GM18909 (cell line): ENCODE measurements around the gene UBTD2.
"Not testable (repeated sequence)": the region's sequence is repeated elsewhere in the genome, so short reads cannot be mapped to it uniquely, and the experiment has no call there.

ENCODE experiments used
- ATAC-seq: cut with Tn5 transposase; IDR thresholded peaks from one replicate; pipeline ENCODE4 v1.9.1; 2021; ENCODE audit warnings: mild to moderate bottlenecking; ENCODE audit not compliant: unreplicated experiment, poor library complexity

UBTD2 gene

DNA sequence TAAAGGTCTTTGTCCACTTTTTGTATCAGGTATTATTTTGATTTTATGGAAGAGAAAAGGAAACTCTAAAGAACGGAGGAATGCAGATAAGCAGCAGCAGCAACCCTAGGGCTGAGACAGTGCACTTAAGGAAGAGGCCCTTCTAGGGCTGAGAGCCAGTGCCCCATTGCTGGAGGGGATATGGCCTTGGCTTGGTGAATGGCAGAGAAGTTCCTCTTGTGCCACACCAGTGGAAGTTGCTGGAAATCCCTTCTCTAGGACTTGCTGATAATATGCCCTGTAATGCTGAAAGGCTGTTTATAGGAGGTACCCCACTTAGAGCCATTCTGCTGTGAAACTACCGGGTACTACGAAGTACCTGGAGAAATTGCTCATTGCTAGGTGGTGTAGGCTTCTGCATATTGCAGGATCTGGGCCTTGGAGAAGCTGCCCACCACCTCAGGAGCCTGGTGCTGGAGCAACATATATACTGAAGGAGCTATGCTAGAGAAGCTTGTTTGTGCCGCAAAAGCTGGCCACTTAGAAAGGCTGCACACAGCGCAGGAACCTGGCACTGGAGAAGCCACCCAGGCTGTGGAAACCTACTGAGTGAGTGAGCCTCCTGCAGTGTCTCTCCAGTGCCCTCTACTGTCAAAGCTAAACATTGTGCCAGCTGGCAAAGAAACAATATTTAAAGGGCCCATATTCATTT lies 9.6 kb upstream of the UBTD2 start:
- ATAC-seq: peak; percentile 87

DNA sequence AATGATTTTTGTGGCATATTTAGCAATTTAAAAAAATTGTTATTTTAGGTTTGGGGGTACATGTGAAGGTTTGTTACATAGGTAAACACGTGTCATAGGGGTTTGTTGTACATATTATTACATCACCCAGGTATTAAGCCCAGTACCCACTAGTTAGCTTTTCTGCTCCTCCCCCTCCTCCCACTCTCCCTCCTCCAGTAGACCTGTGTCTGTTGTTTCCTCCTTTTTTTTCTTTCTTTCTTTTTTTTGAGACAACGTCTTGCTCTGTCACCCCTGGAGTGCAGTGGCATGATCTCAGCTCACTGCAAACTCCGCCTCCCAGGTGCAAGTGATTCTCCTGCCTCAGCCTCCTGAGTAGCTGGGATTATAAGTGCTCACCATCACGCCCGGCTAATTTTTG lies 8.3 kb upstream of the UBTD2 start:
- ATAC-seq: not testable (repeated sequence)

DNA sequence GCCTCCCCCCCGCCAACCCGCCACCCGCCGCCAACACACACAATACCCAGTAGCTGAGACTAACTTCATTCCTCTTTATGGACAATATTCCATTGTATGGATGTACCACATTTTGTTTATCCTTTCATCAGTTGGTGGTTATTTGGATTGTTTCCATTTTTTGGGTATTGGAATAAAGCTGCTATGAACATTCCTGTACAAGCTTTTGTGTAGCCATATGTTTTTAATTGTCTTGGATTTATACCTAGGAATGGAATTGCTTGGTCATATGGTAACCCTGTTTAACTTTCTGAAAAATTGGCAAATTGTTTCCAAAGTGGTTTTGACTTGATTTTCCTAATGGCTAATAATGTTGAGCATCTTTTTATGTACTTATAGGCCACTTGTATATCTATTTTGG lies 4.9 kb upstream of the UBTD2 start:
- no peak for ATAC-seq

DNA sequence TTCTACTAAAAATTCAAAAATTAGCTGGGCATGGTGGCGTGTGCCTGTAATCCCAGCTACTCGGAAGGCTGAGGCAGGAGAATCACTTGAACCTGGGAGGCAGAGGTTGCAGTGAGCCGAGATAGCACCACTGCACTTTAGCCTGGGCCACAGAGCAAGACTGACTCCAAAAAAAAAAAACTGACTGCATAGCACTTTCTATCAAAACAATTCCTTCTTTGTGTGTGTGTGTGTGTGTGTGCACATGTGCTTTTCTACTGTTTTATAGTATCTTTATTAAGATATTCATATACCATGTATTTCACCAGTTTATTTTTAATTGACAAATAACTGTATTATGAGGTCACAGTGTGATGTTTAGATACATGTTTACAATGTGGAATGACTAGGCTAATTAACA lies 3.6 kb upstream of the UBTD2 start:
- not testable (repeated sequence) for ATAC-seq

DNA sequence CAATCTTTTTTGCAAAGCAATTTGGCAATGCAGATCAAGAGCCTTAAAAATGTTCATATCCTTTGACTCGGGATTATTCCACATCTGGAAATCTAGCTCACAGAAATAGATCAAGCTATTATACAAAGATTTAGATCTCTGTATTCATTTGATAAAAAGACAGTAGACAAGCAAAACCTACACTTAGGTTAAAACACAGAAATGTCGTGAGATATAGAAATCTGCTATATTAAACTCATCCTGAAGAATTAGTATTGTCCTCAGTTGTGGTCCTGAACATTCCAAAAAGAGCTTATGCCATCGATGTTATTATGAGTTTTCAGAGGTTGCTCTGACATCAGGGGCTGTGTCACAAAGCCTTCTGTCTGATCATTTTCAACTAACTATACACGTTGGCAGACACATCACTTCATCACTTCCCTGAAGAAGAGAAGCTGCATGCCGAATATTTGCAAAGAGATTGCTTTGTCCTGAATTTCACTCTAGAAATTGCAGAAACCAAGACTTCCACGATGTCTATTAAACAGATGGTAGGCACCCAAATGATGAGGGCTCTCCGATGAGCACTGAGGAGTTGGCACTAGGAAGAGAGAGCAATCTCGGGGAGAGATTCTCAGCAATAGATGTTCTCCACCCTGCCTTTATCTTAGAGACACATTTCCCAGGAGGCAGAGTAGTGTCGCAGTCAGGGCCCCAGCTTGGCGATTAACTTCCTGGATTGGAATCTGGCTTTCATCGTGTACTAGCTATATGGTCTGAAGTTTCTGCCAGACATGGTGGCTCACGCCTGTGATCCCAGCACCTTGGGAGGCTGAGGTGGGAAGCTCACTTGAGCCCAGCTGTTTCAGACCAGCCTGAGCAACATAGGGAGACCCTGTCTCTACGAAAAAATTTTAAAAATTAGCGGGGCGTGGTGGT lies 1.9 kb upstream of the UBTD2 start:
- no peak for ATAC-seq

DNA sequence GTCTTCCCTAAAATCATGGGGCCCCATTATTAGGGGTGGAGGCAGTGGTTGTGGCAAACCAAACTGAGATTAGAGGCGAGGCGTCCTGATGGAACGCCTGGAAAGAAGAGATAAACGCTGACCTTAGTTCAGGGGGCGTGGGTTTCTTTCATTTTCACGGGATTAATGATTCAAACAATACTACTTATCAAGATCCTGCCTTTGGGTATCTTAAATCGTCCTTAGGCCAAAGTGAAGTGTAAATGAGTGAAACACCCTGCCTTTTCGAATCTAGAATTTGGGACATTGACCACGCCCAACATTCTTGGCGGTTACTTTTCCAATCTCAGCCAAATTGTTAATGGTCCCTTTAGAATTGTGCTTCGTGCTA lies 1.0 kb upstream of the UBTD2 start:
- ATAC-seq: no peak

DNA sequence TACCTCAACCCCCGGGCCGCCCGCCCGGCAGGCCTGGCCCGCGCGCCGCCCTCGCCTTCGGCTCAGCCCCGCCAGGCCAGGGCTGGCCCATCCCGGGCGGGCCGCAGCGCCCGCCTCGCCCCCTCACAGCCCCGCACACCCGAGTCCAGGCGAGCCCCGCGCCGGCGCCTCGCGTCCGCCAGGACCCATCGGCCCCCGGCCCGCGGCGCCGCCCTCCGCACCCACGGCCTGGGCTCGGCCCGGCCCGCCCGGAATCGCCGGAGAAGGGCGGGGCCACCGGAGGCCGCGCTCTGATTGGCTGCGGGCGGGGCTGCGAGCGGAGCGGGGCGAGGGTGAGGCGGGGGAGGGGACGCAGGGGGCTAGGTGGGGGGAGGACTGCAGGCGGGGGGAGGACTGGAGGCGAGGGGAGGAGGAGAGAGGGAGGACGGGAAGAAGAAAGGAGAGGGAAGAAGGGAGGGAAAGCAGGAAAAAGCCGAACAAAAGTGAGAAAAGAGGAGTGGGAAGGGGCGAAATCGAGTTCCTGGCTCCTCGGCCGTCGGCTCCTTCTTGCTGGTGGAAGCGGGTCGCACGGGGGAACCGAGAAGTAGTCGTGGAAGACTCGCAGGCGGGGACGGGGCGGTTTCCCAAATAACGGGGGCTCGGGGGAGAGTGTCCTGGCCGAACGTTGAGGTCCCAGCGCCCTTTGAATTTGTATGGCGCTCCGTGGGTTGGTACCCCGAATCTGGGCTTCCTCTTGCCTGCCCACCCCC lies 472 bp upstream of the UBTD2 start:
- peak; percentile 88 for ATAC-seq

DNA sequence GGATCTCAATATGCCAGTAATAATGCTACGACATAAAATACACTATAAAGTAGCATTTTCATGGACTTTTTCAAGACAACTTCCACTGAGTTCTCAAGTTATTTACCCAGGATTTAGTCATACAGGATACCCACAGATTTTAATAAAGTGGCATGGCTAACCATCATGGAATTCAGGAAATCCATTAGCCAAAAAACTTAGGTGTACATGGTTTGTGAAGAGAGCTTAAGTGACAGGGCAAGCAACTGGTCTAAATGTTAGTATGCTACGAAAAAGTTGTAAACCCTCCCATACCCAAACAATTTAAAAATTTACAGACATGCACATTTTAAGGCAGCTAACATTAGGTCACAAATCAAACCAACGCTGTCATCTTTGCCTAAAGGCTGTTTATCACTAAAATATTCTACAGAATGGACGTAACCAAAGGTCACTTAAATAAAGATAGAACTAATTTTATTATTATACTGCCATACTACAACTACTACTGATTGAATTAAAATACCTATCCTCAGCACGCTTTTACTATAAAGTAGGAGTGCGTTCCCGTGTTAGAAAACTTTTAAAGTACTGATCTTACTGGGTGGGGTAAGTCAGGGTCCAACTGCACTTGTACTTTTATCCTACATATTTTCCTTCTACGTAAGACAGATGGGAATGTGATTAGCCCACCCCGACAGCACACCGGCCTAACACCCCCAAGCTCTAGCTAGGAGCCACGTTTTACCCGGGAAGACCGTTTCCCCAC lies 1.1 kb downstream of the UBTD2 start:
- no peak for ATAC-seq

DNA sequence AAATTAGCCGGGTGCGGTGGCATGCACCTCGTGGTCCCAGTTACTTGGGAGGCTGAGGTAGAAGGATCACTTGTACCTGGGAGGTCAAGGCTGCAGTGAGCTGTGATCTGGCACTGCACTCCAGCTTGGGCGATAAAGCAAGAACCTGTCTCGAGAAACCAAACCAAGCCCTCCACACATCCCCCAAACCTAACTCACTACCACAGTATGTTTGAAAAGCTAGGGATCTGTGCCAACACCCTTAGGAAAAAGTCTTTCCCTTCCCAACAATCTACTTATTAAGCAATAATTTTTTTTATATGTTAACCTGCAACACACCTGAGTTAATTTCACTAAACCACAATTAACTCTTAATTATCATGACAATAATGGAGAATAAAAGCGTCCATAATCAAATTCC lies 2.2 kb downstream of the UBTD2 start:
- no peak for ATAC-seq

DNA sequence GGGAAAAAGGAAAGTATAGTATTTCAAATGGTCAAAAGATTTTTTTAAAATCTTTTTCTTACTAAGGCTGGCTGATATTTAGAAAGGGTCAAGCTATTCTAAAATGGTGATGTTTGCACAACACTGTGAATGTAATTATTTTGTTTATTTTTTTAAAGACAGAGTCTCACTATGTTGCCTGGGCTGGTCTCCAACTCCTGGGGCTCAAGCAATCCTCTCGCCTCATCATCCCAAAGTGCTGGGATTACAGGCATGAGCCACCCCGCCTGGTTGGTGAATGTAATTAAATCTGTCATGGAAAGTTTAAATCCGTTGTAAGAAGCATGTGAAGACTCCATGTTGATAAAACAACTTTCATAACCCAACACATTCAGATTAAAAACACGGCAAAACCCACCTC lies 2.6 kb downstream of the UBTD2 start:
- no peak for ATAC-seq

DNA sequence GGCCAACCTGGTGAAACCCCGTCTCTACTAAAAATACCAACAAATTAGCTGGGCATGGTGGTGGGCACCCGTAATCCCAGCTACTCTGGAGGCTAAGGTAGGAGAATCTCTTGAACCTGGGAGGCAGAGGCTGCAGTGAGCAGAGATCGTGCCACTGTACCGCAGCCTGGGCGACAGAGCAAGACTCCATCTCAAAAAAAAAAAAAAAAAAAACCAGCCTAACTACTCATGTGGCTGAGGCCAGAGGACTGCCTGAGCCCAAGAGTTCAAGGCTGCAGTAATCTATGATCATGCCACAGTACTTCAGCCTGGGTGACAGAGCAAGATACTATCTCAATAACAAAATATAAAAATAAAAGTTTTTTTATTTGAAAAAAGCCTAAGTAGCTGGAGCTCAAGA lies 3.2 kb downstream of the UBTD2 start:
- ATAC-seq: no peak

DNA sequence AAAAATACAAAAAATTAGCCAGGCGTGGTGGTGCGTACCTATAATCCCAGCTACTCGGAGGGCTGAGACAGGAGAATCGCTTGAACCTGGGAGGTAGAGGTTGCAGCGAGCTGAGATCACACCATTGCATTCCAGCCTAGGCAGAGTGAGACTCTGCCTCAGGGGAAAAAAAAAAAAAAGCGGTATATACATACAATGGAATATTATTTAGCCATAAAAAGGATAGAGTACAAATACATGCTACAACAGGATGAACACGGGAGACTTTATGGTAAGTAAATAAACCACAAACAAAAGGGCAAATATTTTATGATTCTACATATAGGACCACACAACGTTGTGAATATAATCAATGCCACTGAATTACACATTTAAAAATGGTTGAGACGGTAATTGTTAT lies 5.2 kb downstream of the UBTD2 start:
- ATAC-seq: no peak

DNA sequence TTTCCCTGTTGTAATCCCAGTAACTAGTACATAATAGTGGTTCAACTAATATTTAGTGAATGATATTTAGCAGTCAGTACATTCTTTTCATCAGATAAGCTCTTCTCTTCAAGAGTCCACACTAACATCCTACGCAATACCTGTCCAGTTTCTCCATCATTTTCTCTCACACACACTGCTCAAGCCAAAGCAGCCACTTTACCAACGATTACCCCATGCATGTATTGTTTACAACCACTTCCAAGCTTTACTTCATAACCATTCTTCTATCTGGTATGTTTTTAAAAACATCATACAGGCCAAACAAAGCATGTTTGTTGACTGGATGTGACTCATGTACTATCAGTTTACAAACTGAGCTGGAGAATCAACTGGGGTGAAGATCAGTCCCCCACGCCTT lies 7.3 kb downstream of the UBTD2 start:
- ATAC-seq: no peak

DNA sequence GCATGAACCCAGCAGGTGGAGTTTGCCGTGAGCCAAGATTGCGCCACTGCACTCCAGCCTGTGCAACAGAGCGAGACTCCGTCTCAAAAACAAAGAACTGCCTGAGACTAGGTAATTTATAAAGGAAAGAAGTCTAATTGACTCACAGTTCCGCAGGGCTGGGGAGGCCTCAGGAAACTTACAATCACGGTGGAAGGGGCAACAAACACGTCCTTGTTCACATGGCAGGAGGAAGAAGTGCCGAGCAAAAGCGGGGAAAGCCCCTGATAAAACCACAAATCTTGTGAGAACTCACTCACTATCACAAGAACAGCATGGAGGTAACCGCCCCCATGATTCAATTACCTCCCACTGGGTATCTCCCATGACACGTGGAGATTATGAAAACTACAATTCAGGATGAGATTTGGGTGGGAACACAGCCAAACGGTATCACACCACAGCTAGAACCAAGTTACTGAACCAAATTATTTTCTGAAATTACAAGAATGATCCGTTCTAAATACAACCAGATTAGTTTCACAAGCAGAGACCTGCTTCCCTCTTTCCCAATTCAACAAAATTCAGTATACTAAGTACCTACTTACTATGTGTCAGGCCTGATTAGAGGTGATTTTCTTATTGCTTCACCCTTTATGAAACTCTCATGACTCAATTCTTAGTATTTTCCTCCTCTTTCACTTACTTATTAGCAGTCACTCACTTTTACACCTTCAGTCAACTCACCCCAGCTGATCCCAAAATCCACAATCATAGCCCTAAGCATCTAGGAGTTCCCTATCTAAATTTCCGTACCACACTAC lies 8.4 kb downstream of the UBTD2 start:
- ATAC-seq: no peak

DNA sequence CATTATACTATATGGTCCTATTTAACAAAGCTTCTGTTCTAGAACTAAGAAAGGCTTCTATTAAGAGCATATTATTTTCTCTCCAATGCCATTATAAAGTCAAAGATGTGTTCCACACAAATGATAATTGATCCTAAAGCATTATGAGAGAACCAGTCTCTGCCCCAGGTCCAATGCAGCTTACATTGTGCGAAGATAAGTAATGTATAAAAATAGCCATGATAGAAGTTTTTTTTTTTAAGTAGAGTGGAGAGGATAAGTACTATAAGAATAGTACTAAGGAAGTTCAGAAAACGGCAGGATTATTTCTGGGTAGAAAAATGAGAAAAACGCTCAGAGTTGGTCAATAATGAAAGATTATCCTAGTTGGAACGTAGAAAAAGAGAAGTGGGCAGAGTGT lies 15.6 kb downstream of the UBTD2 start:
- ATAC-seq: no peak

DNA sequence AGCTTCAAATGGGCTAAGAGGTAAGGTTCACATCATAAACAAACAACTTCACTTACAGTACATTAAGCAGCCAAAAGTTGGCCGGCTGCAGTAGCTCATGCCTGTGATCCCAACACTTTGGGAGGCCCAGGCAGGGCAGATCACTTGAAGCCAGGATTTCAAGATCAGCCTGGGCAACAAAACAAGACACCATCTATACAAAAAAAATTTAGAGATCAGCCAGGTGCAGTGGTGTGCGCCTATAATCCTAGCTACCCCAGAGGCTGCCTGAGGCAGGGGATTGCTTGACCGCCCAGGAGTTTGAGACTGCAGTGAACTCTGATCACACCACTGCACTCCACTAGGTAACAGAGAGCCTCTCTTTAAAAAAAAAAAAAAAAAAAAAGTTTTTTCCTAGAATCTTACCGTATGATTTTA lies 16.9 kb downstream of the UBTD2 start:
- no peak for ATAC-seq

DNA sequence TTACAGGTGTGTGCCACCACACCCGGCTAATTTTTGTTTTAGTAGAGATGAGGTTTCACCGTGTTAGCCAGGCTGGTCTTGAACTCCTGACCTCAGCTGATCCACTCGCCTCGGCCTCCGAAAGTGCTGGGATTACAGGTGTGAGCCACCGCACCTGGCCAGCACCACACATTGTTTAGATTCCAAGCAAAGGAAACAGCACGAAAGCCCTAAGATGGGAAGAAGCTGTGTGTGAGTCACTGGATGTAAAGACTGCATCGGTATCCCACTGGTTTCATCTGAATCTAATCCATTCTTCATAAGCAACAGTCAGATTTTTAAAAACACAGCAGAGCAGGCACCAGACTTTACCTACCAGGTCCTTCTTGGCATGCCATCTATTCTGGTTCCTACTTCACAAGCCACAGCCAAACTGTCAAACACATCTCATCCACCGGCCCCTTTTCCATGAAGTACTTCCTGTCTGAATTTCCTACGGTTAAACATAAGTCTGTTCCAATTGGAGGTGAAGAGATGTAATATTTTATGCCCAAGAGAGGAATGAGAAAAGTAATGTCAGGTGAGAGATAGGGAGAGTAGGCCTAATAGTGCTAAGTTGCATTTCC lies 17.4 kb downstream of the UBTD2 start:
- ATAC-seq: no peak

DNA sequence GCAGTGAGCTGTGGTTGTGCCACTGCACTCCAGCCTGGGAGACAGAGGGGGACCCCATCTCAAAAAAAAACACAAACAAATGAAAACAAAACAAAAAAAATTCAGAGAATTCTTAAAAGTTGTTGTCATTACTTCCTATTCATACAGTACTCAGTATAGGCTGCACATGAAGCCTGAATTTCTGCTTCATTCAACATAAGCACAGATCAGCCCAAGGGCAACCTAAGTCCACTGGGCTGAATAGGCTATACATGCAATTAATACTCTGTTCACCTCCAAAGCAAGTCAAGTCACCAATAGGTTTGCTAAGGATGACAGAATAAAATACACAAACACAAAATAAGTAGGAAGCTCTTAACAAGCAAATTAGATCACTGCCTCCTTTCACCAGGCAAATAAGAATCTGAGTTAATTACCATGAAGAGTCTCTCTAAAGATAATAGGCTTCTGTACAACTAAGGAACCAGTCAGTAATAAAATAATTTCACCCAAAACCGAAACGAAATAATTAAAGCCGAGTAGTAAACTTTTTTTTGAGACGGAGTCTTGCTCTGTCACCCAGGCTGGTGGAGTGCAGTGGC lies 18.7 kb downstream of the UBTD2 start:
- no peak for ATAC-seq

DNA sequence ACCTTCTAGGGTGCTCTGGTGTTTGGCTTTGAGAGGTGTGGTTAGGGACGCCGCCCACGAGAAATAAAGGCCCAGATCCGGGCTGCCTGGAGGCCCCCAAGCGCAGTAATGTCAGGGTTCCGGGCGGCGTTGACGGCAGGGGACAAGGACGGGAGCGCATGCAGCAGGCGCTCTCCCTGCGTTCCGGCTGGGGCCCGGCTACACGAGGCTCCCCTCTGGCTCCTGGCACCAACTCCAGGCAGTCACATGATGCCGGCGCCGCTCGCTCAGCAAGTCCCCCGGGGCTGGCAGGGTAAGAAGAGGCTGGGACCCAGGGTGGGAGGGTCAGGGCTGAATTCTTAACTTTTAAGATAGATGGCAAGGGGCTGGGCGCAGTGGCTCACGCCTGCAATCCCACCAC lies 28.1 kb downstream of the UBTD2 start:
- ATAC-seq: no peak
